Activated CD4-positive, alpha-beta T cell treated with anti-CD3 and anti-CD28 coated beads, Interleukin-2, amount 50 U/mL, for 48 hours (primary cell): ENCODE data around the gene KCNH6.

Experiments
- DNase-seq, 2 experiments: peaks; one replicate each; pipeline ENCODE4 v3.0.0-alpha.2; 2020

KCNH6 gene

GRCh38 chr17:63486317-63487013 lies 36.7 kb upstream of the KCNH6 start:
- DNase-seq, result no peak

- no peak for DNase-seq
These were observed 36.2 kb upstream of the KCNH6 start for GRCh38 chr17:63487014-63487339.

GRCh38 chr17:63488851-63489250 lies 34.3 kb upstream of the KCNH6 start:
- no peak for DNase-seq

GRCh38 chr17:63489291-63489690 lies 33.9 kb upstream of the KCNH6 start:
- DNase-seq, result no peak

GRCh38 chr17:63490329-63490728 lies 32.8 kb upstream of the KCNH6 start:
- DNase-seq, result no peak

- no peak for DNase-seq
These were observed 32.2 kb upstream of the KCNH6 start for GRCh38 chr17:63490858-63491400.

- no peak for DNase-seq
These were observed 31.7 kb upstream of the KCNH6 start for GRCh38 chr17:63491413-63491812.

GRCh38 chr17:63491977-63492618 lies 31.1 kb upstream of the KCNH6 start:
- DNase-seq, result no peak

GRCh38 chr17:63492940-63493339 lies 30.2 kb upstream of the KCNH6 start:
- no peak for DNase-seq

- DNase-seq, result no peak
These were observed 29.7 kb upstream of the KCNH6 start for GRCh38 chr17:63493411-63493810.

- DNase-seq, result no peak
These were observed 28.7 kb upstream of the KCNH6 start for GRCh38 chr17:63494300-63494928.

GRCh38 chr17:63495491-63495890 lies 27.7 kb upstream of the KCNH6 start:
- DNase-seq, result no peak

GRCh38 chr17:63496177-63496576 lies 27.0 kb upstream of the KCNH6 start:
- DNase-seq, result no peak

GRCh38 chr17:63496663-63497400 lies 26.3 kb upstream of the KCNH6 start:
- DNase-seq, result no peak

- peak; percentile 13 for DNase-seq
These were observed 25.3 kb upstream of the KCNH6 start for GRCh38 chr17:63497708-63498483.

- DNase-seq, result no peak
These were observed 24.4 kb upstream of the KCNH6 start for GRCh38 chr17:63498626-63499195.

- DNase-seq, result no peak
These were observed 22.4 kb upstream of the KCNH6 start for GRCh38 chr17:63500543-63501390.

- no peak for DNase-seq
These were observed 19.8 kb upstream of the KCNH6 start for GRCh38 chr17:63503341-63503705.

- no peak for DNase-seq
These were observed 18.9 kb upstream of the KCNH6 start for GRCh38 chr17:63504261-63504660.

GRCh38 chr17:63505341-63505740 lies 17.8 kb upstream of the KCNH6 start:
- no peak for DNase-seq

GRCh38 chr17:63506627-63507026 lies 16.5 kb upstream of the KCNH6 start:
- DNase-seq, result no peak
